Measurements from ENCODE around the gene GNAT1. TPM values are rescaled to one million over a fixed set of nuclear protein-coding genes. Genes with fewer than 3 reads are reported as not detected.
A peak's percentile ranks its signal among the peaks of the same experiment; 100 is the strongest.

GNAT1 gene
- total and polyA plus RNA-seq, 2 of the 13 experiments (the other 11 are each of a cell fraction or from before 2014, with no cell fraction given) = 0.15 TPM; not detected in 1

DNA sequence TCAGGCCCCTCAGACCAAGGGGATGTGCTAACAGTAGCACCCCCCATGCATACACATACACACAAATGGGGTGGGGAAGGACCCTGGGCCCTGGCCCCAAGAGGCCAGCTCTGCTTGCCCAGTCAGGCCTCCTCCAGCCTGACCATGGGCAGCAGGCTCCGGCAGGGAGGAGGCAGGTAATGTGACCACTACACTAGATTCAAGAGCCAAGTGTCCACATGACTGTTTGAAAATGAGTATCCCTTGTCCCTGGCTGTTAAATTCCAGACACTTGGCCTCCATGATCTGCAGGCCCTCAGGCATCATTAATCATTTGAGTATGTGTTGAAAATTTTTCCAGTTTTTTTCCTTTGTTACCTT is 30.7 kb downstream of the GNAT1 start:
- POLR2A ChIA-PET = interaction anchor here (1.0 to 16.5 kb wide), 6 partner anchors 14 to 115 kb away, joined by 3 to 625 read pairs (median 14); partner anchors contain the start of genes GNAI2, GNAT1 and SLC38A3
- H3K4me1 ChIP-seq (ENCODE audit: insufficient read depth, low read length) = peaks cover 66% of the 10 kb centered on the region
- intact Hi-C loops (cut with micrococcal nuclease; ENCODE audit: unreplicated experiment) = no loop called here
- no peak for TF ChIP-seq ZNF563 (CRISPR knock-in tag; IDR thresholded peaks at IDR 0.05)
- TF ChIP-seq ATF2 (CRISPR knock-in tag; IDR thresholded peaks at IDR 0.05) = 0 out of 2 replicates have a peak, but pooled peaks have one; percentile 7
- no peak for TF ChIP-seq ZNF501 (CRISPR knock-in tag; IDR thresholded peaks at IDR 0.05)
- peak; percentile 34 for TF ChIP-seq PHF5A (CRISPR knock-in tag; IDR thresholded peaks at IDR 0.05; ENCODE audit: low read depth, unreplicated experiment)
- no peak for TF ChIP-seq ZFYVE20 (CRISPR knock-in tag; IDR thresholded peaks at IDR 0.05; ENCODE audit: borderline replicate concordance, low read depth)
- no peak for TF ChIP-seq KLF9 (CRISPR knock-in tag; IDR thresholded peaks at IDR 0.05; ENCODE audit: low read depth)
- TF ChIP-seq ZNF782 (CRISPR knock-in tag; IDR thresholded peaks at IDR 0.05; ENCODE audit: borderline replicate concordance) = peak; percentile 8; the same call in 1 of the 2 replicates
- TF ChIP-seq NONO (IDR thresholded peaks at IDR 0.05) = no peak
- TF ChIP-seq NONO (CRISPR knock-in tag; conservative IDR thresholded peaks at IDR 0.05) = 0 out of 2 replicates have a peak, but pooled peaks have one; percentile 40
- TF ChIP-seq NR1H2 (CRISPR knock-in tag; IDR thresholded peaks at IDR 0.05; ENCODE audit: borderline replicate concordance, low read depth) = 0 out of 2 replicates have a peak, but pooled peaks have one; percentile 6
- peak; percentile 12; the same call in 1 of the 2 replicates for TF ChIP-seq ZNF740 (CRISPR knock-in tag; IDR thresholded peaks at IDR 0.05)
- TF ChIP-seq HNF1A (IDR thresholded peaks at IDR 0.05; ENCODE audit: low read depth) = no peak
- 0 out of 2 replicates have a peak, but pooled peaks have one; percentile 1 for TF ChIP-seq HNF1A (CRISPR knock-in tag; IDR thresholded peaks at IDR 0.05; ENCODE audit: borderline replicate concordance)
- 0 out of 2 replicates have a peak, but pooled peaks have one; percentile 3 for TF ChIP-seq ZMYM3 (CRISPR knock-in tag; IDR thresholded peaks at IDR 0.05)
- peak; percentile 41; the same call in 1 of the 2 replicates for TF ChIP-seq ZNF333 (CRISPR knock-in tag; IDR thresholded peaks at IDR 0.05; ENCODE audit: borderline replicate concordance)
- TF ChIP-seq ZSCAN20 (CRISPR knock-in tag; IDR thresholded peaks at IDR 0.05; ENCODE audit: borderline replicate concordance) = no peak
- no peak for TF ChIP-seq ZNF780A (CRISPR knock-in tag; IDR thresholded peaks at IDR 0.05)
- 0 out of 2 replicates have a peak, but pooled peaks have one; percentile 39 for TF ChIP-seq POLR2G (IDR thresholded peaks at IDR 0.05; ENCODE audit: low read depth, low read length)
- peak; percentile 1; the same call in 1 of the 2 replicates for TF ChIP-seq ZNF605 (CRISPR knock-in tag; IDR thresholded peaks at IDR 0.05)
- TF ChIP-seq ZBTB8A (CRISPR knock-in tag; IDR thresholded peaks at IDR 0.05; ENCODE audit: borderline replicate concordance, low read depth) = 0 out of 2 replicates have a peak, but pooled peaks have one; percentile 9

More for the DNA sequence above, 30.7 kb downstream of the GNAT1 start:
- BruUV-seq (replicated peaks) = no TSS peak
- FAIRE-seq = no peak
- Histone ChIP-seq H3K36me3 (replicated peaks in 1 of 2; ENCODE audit: control insufficient read depth in 1 of 2, insufficient read depth in 2 of 2, low read length in 2 of 2) (peaks cover 11 to 31% of the 10 kb centered on the region in 2 experiments), H3K79me2 (ENCODE audit: insufficient read depth, low read length) (no peaks in the 10 kb centered on the region), H3K27ac (ENCODE audit: extremely low read length, insufficient read depth, low read length) (peak overlapping the region; percentile 81), H3K9ac (ENCODE audit: insufficient read depth, low read depth, low read length) (no peak overlapping the region), H3K4me3 (replicated peaks in 1 of 3; ENCODE audit: insufficient read depth in 1 of 3, low read depth in 2 of 3, low read length in 3 of 3) (peak overlapping the region in 1 of 3 experiments; percentile 37; a peak in 2 of 6 replicates), H4K20me1 (ENCODE audit: insufficient read depth, low read length) (no peaks in the 10 kb centered on the region), H3K9me3 (ENCODE audit: low read length) (no peaks in the 10 kb centered on the region), H2AFZ (ENCODE audit: low read length) (no peak overlapping the region), H3K4me2 (ENCODE audit: low read depth, low read length) (peak overlapping the region; percentile 60), H3K27me3 (ENCODE audit: control insufficient read depth in 1 of 2, insufficient read depth in 2 of 2, low read length in 2 of 2) (no peaks in the 10 kb centered on the region)
- DNase-seq (ENCODE audit: low spot score) = no peak
- CTCF ChIA-PET (ENCODE audit: low intra/inter-chr PET ratio, low total read pairs) = interaction anchor here (0.6 to 9.0 kb wide), 3 partner anchors 10 to 28 kb away, joined by 3 to 265 read pairs (median 3); partner anchors contain the start of gene GNAT1
- 0% methylated on average over 1 of the region's 1 CpG for WGBS (ENCODE audit: low lambda C conversion rate)
- peak; percentile 13 for ATAC-seq
- in situ Hi-C loops (cut with HindIII; ENCODE audit: extremely low pct_ligation_motif_present, low pct_unique_long_range_greater_than_20kb) = no loop called here

Data from HepG2 (cell line).